IPS DF 19.7 (cell line): ENCODE measurements around the gene ANKRD36.
"Not testable (repeated sequence)": the region's sequence is repeated elsewhere in the genome, so short reads cannot be mapped to it uniquely, and the experiment has no call there.

Experiments used
- DNase-seq: peaks from one replicate; pipeline ENCODE4 v3.0.0-alpha.2; 2013; ENCODE audit warnings: low read depth, low spot score

The ANKRD36 gene

DNA sequence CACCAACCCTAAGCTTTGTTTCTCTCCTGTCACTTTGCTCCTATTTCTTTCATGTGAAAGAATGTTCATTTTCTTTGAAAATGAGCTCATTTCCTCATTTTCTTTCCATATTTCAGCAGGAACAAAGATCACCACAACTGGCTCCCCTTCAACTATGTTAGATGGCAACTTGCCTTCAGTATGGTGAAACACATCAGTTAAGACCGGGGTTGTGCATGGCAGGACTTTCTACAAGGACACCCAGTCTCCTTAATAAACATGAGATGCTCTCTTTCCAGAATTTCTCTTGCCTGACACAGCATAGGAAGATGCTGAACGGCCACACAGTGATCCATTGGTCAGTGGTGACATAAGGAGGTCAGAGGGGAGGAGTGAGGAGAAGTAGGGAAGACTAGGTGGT lies 172.2 kb downstream of the ANKRD36 start:
- not testable (repeated sequence) for DNase-seq

DNA sequence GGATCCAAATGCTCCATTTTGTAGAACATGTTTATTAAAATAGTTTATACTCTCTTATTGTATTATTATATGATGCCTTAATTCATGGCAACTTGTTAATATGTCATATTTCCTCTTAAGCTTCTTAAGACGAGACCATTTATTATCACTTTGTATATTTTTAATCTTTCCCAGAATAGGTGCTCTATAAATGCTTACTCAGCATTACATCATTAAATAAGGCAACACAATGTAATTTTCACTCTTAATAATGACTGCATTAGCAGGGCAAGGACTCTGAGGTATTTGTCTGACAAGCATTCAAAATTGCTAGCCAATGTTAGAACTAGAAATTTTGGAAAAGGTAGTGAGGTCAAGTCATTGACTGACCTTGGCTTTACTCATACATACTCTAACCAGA lies 180.7 kb downstream of the ANKRD36 start:
- DNase-seq = not testable (repeated sequence)
